ENCODE measurements around the gene MERTK. TPM values are rescaled to one million over a fixed set of nuclear protein-coding genes. Genes with fewer than 3 reads are reported as not detected.

MERTK gene
- total RNA-seq, 2 donors from 2014 or later, result 22.2 to 43.6 TPM

DNA sequence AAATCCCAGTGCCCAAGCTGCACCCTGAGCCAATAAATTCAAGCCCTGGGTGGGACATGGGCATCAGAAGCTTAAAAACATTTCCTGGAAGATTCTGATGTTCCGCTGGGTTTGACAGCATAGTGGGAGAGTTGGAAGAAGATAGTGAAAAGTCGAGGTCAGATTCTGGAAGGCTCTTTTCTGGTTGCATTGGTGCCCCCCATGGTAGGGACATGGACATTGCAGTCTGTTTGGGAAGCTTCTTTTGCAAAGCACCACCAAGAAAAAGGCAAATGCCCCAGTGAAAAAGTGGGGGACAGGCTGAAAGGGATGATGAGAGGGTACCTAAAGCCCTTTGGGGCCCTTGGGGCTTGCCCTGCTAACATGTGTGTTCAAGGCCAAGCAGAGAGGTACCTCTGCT is 21.0 kb downstream of the MERTK start:
- Histone ChIP-seq H3K36me3 (no peaks in the 10 kb centered on the region), H3K4me3 (no peak overlapping the region), H3K9me3 (no peaks in the 10 kb centered on the region), H3K4me1 (replicated peaks) (no peaks in the 10 kb centered on the region), H3K27ac (no peak overlapping the region), H3K27me3 (replicated peaks; ENCODE audit: insufficient read depth) (no peaks in the 10 kb centered on the region)
- intact Hi-C loops (cut with DNase I), result no loop called here
- 65% methylated on average over 2 of the region's 2 CpGs for WGBS
- DNase-seq (ENCODE audit: low spot score), result no peak
- TF ChIP-seq POLR2A (IDR thresholded peaks at IDR 0.05) (no peak), POLR2AphosphoS5 (IDR thresholded peaks at IDR 0.05) (no peak)
- TF ChIP-seq, protein P1, sequence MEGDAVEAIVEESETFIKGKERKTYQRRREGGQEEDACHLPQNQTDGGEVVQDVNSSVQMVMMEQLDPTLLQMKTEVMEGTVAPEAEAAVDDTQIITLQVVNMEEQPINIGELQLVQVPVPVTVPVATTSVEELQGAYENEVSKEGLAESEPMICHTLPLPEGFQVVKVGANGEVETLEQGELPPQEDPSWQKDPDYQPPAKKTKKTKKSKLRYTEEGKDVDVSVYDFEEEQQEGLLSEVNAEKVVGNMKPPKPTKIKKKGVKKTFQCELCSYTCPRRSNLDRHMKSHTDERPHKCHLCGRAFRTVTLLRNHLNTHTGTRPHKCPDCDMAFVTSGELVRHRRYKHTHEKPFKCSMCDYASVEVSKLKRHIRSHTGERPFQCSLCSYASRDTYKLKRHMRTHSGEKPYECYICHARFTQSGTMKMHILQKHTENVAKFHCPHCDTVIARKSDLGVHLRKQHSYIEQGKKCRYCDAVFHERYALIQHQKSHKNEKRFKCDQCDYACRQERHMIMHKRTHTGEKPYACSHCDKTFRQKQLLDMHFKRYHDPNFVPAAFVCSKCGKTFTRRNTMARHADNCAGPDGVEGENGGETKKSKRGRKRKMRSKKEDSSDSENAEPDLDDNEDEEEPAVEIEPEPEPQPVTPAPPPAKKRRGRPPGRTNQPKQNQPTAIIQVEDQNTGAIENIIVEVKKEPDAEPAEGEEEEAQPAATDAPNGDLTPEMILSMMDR (IDR thresholded peaks at IDR 0.05), result no peak

DNA sequence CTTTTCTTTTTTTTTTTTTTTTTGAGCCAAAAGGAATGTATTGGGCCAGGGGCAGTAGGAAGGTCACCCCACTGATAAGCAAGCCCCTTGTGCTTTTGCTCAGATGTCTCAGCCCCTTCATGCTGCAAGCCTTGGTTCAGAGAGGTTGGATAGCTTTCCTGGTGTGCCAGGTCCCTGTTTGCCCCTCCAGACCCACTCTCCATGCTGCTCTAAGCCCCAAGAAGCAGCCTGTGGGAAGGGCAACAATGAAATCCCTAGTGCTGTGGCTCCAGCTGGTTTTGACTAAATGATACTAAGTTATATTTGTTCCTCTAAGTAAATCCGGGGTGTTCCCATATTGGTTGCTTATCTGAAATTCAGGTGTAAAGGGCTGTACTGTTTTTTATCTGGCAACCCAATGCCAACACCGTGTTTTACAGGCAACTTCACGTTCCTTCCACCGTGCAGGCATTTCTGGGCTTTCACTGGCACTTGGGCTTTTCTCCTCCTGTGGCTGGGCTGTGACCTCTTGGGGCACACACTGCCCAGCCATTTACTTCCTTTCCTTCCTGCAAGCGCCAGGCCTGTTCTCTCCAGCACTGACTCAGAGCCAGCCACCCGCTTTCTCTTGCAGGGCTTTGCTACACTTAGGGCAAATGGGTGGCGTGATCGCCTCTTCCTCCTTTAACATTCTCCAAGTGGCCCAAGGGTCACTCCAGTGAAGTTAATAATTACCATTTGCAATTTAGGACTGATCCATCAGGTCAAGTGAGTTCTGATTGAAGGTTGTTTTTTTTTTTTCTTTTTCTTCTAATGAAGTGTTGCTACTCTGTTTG is 21.6 kb downstream of the MERTK start:
- 49% methylated on average over 8 of the region's 8 CpGs for WGBS
- intact Hi-C loops (cut with DNase I), result no loop called here
- Histone ChIP-seq H3K36me3 (no peaks in the 10 kb centered on the region), H3K4me1 (replicated peaks) (no peaks in the 10 kb centered on the region), H3K27me3 (replicated peaks; ENCODE audit: insufficient read depth) (no peaks in the 10 kb centered on the region), H3K27ac (no peak overlapping the region), H3K4me3 (no peak overlapping the region), H3K9me3 (no peaks in the 10 kb centered on the region)
- no peak for TF ChIP-seq POLR2A (IDR thresholded peaks at IDR 0.05)
- TF ChIP-seq, protein P1 (IDR thresholded peaks at IDR 0.05), result no peak
- no peak for TF ChIP-seq POLR2AphosphoS5 (IDR thresholded peaks at IDR 0.05)
- DNase-seq (ENCODE audit: low spot score), result no peak

DNA sequence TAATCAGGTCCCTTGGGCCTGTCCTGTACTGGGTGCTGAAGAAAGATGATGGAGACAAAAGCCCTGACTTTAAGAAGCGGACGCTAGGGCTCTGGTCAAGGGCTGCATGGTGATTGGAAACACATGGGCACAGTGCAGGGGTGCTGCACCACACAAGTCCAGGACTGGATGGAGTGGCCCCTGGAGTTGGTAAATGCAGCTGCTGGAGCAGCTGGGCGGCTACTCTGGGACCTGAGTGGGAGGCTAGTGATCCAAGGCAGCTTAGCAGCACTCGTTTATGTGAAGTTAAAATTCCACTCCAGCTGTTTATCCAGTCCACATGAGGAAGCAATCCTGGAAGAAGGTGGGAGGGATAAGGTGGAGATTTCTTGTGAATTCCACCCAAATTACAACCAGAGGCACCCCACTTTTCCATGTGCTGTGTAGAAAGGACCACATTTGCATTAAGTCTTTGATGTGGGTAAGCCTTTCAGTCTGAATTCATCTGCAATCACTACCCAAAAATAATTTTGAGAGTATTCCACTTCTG is 24.9 kb downstream of the MERTK start:
- DNase-seq (ENCODE audit: low spot score), result no peak
- Histone ChIP-seq H3K4me3 (no peak overlapping the region), H3K4me1 (replicated peaks) (no peaks in the 10 kb centered on the region), H3K27ac (no peak overlapping the region), H3K36me3 (no peaks in the 10 kb centered on the region), H3K27me3 (replicated peaks; ENCODE audit: insufficient read depth) (no peaks in the 10 kb centered on the region), H3K9me3 (no peaks in the 10 kb centered on the region)
- intact Hi-C loops (cut with DNase I), result no loop called here
- TF ChIP-seq POLR2AphosphoS5 (IDR thresholded peaks at IDR 0.05) (no peak), POLR2A (IDR thresholded peaks at IDR 0.05) (no peak)
- TF ChIP-seq, protein P1 (IDR thresholded peaks at IDR 0.05), result no peak
- 63% methylated on average over 4 of the region's 4 CpGs for WGBS

DNA sequence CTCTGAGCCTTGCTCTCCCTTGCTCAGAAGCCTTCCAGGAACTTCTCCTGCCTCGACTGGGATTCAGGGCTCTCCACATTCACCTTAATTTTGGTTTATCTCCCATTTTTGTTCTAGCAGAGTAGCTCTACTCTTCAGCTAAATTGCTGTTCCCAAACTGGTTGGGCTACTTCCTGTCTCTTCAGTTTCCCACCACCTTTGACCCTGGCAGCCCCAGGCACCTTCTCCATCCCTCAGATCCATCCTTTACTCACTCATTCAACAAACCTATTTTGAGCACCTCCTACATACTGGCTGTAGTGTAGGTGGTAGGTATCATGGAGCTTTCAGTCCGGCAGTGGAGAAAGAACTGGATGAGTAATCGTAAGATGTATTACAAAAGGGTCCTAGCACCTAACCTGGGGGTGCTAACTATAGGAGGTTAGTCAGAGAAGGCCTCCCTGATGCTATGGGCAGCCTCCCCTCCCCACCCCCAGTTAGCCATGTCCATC is 26.3 kb downstream of the MERTK start:
- intact Hi-C loops (cut with DNase I), result no loop called here
- Histone ChIP-seq H3K27me3 (replicated peaks; ENCODE audit: insufficient read depth) (no peaks in the 10 kb centered on the region), H3K4me3 (no peak overlapping the region), H3K27ac (no peak overlapping the region), H3K36me3 (no peaks in the 10 kb centered on the region), H3K4me1 (replicated peaks) (no peaks in the 10 kb centered on the region), H3K9me3 (no peaks in the 10 kb centered on the region)
- DNase-seq (ENCODE audit: low spot score), result no peak
- no peak for TF ChIP-seq POLR2AphosphoS5 (IDR thresholded peaks at IDR 0.05)
- TF ChIP-seq, protein P1 (IDR thresholded peaks at IDR 0.05), result no peak
- no peak for TF ChIP-seq POLR2A (IDR thresholded peaks at IDR 0.05)
- WGBS, result 95% methylated on average over 3 of the region's 3 CpGs

DNA sequence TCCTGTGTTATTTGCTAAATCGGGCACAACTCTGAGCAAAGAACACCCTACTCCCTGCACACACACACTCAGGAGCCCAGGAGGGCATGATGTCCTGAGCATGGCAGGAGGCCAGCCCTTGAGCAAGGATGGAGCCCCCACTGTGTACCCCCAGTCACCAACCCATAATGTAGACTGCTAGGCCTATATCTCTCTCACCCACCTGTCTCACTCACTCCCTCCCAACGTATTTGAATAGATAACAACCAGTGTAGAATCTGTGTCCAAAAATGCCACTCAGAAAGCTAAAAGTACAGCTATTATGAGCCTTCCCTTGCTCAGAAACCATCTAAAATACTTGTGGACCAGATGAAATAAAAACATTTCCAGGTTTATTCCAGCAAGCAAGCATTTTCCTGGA is 29.3 kb downstream of the MERTK start:
- WGBS, result 69% methylated on average over 2 of the region's 2 CpGs
- DNase-seq (ENCODE audit: low spot score), result no peak
- intact Hi-C loops (cut with DNase I), result no loop called here

More for the DNA sequence above, 29.3 kb downstream of the MERTK start:
- Histone ChIP-seq H3K9me3 (no peaks in the 10 kb centered on the region), H3K27me3 (replicated peaks; ENCODE audit: insufficient read depth) (no peaks in the 10 kb centered on the region), H3K27ac (no peak overlapping the region), H3K36me3 (no peaks in the 10 kb centered on the region), H3K4me3 (no peak overlapping the region), H3K4me1 (replicated peaks) (no peaks in the 10 kb centered on the region)
- TF ChIP-seq POLR2A (IDR thresholded peaks at IDR 0.05) (no peak), POLR2AphosphoS5 (IDR thresholded peaks at IDR 0.05) (no peak)
- TF ChIP-seq, protein P1 (IDR thresholded peaks at IDR 0.05), result no peak
